ENCODE data around the gene TXNDC5.
"Not testable (repeated sequence)": the region's sequence is repeated elsewhere in the genome, so short reads cannot be mapped to it uniquely, and the experiment has no call there.

Gene TXNDC5

GRCh38 chr6:7912736-7913517 lies 2.3 kb upstream of the TXNDC5 start:
- no peak for DNase-seq

- no peak for DNase-seq
These were observed 1.4 kb upstream of the TXNDC5 start for GRCh38 chr6:7912024-7912423.

GRCh38 chr6:7911345-7911725 lies 747 bp upstream of the TXNDC5 start:
- no peak for DNase-seq

GRCh38 chr6:7910298-7910653 lies 312 bp downstream of the TXNDC5 start:
- no peak for DNase-seq

GRCh38 chr6:7909323-7910276 lies 988 bp downstream of the TXNDC5 start:
- DNase-seq = peak; percentile 50

GRCh38 chr6:7907159-7907558 lies 3.4 kb downstream of the TXNDC5 start:
- no peak for DNase-seq

GRCh38 chr6:7906741-7907140 lies 3.8 kb downstream of the TXNDC5 start:
- no peak for DNase-seq

- no peak for DNase-seq
These were observed 5.2 kb downstream of the TXNDC5 start for GRCh38 chr6:7905416-7905815.

- no peak for DNase-seq
These were observed 5.8 kb downstream of the TXNDC5 start for GRCh38 chr6:7904654-7905319.

- no peak for DNase-seq
These were observed 6.9 kb downstream of the TXNDC5 start for GRCh38 chr6:7903673-7904072.

GRCh38 chr6:7902867-7903266 lies 7.7 kb downstream of the TXNDC5 start:
- no peak for DNase-seq

GRCh38 chr6:7902221-7902620 lies 8.4 kb downstream of the TXNDC5 start:
- no peak for DNase-seq

GRCh38 chr6:7901780-7902179 lies 8.8 kb downstream of the TXNDC5 start:
- DNase-seq = no peak

GRCh38 chr6:7901056-7901455 lies 9.5 kb downstream of the TXNDC5 start:
- DNase-seq = no peak

GRCh38 chr6:7900621-7901020 lies 10.0 kb downstream of the TXNDC5 start:
- DNase-seq = no peak

GRCh38 chr6:7899889-7900213 lies 10.7 kb downstream of the TXNDC5 start:
- DNase-seq = no peak

GRCh38 chr6:7899101-7899888 lies 11.3 kb downstream of the TXNDC5 start:
- DNase-seq = no peak

- DNase-seq = not testable (repeated sequence)
These were observed 12.4 kb downstream of the TXNDC5 start for GRCh38 chr6:7898193-7898586.

- DNase-seq = no peak
These were observed 13.0 kb downstream of the TXNDC5 start for GRCh38 chr6:7897461-7898192.

GRCh38 chr6:7896465-7896987 lies 14.1 kb downstream of the TXNDC5 start:
- DNase-seq = no peak

- no peak for DNase-seq
These were observed 15.5 kb downstream of the TXNDC5 start for GRCh38 chr6:7895125-7895423.

All from fibroblast of skin of right quadriceps (primary cell).